ENCODE data around the gene TMEM258. TPM values are rescaled to one million over a fixed set of nuclear protein-coding genes. Genes with fewer than 3 reads are reported as not detected.

TMEM258 gene
- total RNA-seq, 1 donor from 2014 or later: 61.3 TPM

DNA sequence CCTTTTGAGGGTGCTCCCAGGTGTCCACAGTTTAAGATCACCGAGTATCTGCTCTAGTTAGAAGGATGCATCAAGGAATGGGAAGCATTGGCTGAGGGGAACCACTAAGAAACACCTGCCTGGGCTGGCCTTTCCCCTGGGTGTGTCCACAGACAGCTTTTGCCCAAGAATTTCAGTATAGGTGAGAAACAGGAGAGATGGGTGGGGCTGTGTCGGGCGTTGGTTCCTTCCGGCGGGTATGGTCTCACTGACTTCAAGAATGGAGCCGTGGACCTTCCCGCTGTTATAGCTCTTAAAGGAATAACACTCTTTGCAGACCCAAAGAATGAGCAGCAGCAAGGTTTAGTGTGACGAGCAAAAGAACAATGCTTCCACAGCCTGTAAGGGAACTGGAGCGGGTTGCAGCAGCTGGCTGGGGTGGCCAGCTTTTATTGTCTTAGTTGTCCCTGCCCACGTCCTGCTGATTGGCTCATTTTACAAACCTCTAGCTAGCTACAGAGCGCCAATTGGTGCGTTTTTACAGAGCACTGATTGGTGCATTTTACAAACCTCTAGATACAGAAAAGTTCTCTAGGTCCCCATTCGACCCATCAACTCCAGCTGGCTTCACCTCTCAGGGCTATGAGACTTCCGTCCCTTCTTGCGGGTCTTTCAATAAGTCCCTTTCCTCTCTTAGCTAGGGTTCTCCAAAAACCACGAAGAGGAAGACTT is 22.0 kb upstream of the TMEM258 start:
- TF ChIP-seq, protein P1, sequence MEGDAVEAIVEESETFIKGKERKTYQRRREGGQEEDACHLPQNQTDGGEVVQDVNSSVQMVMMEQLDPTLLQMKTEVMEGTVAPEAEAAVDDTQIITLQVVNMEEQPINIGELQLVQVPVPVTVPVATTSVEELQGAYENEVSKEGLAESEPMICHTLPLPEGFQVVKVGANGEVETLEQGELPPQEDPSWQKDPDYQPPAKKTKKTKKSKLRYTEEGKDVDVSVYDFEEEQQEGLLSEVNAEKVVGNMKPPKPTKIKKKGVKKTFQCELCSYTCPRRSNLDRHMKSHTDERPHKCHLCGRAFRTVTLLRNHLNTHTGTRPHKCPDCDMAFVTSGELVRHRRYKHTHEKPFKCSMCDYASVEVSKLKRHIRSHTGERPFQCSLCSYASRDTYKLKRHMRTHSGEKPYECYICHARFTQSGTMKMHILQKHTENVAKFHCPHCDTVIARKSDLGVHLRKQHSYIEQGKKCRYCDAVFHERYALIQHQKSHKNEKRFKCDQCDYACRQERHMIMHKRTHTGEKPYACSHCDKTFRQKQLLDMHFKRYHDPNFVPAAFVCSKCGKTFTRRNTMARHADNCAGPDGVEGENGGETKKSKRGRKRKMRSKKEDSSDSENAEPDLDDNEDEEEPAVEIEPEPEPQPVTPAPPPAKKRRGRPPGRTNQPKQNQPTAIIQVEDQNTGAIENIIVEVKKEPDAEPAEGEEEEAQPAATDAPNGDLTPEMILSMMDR (IDR thresholded peaks at IDR 0.05; ENCODE audit: insufficient read depth, low read length, severe bottlenecking): no peak
- DNase-seq (ENCODE audit: low read depth): peak; percentile 40
- H3K4me3 ChIP-seq (ENCODE audit: low read depth, low read length): peak overlapping the region; percentile 63
- no peaks in the 10 kb centered on the region for H3K27me3 ChIP-seq (ENCODE audit: control insufficient read depth, insufficient read depth, low read length)
- no peak for FAIRE-seq
- H3K36me3 ChIP-seq (ENCODE audit: control insufficient read depth, insufficient read depth, low read length): peaks cover 5% of the 10 kb centered on the region

DNA sequence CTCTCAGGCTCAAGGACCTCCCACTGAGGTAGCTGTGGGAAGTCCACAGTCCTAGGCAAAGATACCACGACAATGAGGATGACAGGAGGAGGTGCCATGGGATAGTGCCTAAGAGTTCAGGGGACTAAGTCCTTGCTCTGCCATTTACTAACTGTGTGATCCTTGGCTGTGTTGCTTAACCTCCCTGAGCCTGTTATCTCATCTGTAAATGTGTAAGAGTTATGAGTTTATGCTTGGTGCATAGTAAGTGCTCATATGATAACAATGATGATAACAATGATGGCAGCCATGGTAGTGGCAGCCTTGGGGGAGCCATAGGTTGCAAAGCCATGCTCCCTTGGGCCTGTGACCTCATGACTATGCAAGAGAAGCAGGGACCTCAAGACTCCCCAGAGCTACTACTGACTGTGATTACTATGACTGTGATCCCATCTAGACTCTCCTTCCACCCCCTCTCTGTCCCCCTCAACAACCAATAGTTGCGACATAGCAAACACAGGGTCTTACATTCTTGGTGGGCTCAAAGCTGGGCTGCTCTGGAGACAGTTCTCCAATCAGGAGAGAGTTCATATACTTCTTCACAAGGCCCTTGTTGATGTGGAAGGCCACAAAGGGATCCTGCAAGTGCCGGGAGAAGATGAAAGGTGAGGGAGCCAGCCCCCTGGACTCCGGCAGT is 20.5 kb upstream of the TMEM258 start:
- FAIRE-seq: no peak
- H3K4me3 ChIP-seq (ENCODE audit: low read depth, low read length): no peak overlapping the region

DNA sequence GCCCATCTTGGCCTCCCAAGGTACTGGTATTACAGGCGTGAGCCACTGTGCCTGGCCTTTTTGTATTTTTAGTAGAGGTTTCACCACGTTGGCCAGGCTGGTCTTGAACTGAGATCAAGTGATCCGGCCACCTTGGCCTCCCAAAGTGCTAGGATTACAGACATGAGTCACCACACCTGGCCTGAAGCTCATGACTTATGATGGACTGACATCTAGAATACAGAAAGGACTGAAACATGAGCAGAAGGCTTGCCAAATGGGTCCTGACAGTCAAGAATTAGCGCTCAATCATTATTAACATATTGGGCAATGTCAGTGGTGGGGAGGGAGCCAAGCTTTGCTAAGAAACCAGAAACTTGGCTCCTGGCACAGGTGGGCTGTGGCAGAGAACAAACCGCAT is 19.4 kb upstream of the TMEM258 start:
- H3K36me3 ChIP-seq (ENCODE audit: control insufficient read depth, insufficient read depth, low read length): peaks cover 5% of the 10 kb centered on the region
- FAIRE-seq: no peak
- no peaks in the 10 kb centered on the region for H3K27me3 ChIP-seq (ENCODE audit: control insufficient read depth, insufficient read depth, low read length)
- H3K4me3 ChIP-seq (ENCODE audit: low read depth, low read length): no peak overlapping the region
- TF ChIP-seq, protein P1 (IDR thresholded peaks at IDR 0.05; ENCODE audit: insufficient read depth, low read length, severe bottlenecking): no peak
- no peak for DNase-seq (ENCODE audit: low read depth)

More for the DNA sequence above, 20.5 kb upstream of the TMEM258 start:
- no peaks in the 10 kb centered on the region for H3K27me3 ChIP-seq (ENCODE audit: control insufficient read depth, insufficient read depth, low read length)
- TF ChIP-seq, protein P1 (IDR thresholded peaks at IDR 0.05; ENCODE audit: insufficient read depth, low read length, severe bottlenecking): no peak
- H3K36me3 ChIP-seq (ENCODE audit: control insufficient read depth, insufficient read depth, low read length): peaks cover 5% of the 10 kb centered on the region
- no peak for DNase-seq (ENCODE audit: low read depth)

DNA sequence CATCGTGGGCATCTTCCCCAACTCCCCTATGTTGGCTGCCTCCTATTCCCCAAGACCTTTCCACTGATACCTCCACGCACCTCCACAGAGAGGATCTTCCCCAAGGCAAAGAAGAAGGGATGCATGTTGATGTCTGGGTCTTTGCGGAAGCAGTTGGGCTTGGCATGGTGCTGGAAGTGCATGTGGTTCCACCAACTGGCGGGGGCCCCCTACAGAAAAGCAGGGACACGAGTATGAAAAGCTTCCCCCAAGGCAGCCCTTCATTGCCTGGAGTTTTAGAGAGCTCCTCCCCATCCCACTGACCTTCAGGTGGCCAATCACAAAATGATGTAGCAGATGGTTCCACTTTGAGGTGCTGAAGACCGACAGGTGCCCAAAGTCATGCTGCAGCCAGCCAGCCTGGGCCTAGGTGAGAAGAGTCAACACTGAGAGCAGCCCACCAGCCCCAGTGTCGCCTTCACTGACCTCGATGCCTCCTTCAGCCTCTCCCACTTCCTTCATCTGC is 18.3 kb upstream of the TMEM258 start:
- DNase-seq (ENCODE audit: low read depth) (no peak), FAIRE-seq (no peak)
- peaks cover 8% of the 10 kb centered on the region for H3K36me3 ChIP-seq (ENCODE audit: control insufficient read depth, insufficient read depth, low read length)
- TF ChIP-seq, protein P1 (IDR thresholded peaks at IDR 0.05; ENCODE audit: insufficient read depth, low read length, severe bottlenecking): no peak
- H3K4me3 ChIP-seq (ENCODE audit: low read depth, low read length): no peak overlapping the region
- H3K27me3 ChIP-seq (ENCODE audit: control insufficient read depth, insufficient read depth, low read length): no peaks in the 10 kb centered on the region

DNA sequence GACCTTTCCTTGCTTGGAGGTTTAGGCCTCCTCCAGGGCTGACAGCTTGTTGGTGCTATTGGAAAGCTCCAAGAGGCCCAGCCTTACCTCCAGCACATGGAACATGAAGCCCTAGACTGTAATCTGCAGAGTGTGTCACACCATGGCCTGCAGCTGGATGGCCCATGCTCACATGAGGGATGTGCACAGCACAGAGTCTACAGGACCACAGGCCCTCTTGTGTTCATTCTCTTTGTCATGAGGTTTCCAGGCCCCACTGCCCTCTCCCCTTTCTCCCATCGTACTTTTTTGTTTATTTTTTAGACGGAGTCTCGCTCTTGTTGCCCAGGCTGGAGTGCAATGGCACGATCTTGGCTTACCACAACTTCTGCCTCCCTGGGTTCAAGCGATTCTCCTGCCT is 14.4 kb upstream of the TMEM258 start:
- TF ChIP-seq, protein P1 (IDR thresholded peaks at IDR 0.05; ENCODE audit: insufficient read depth, low read length, severe bottlenecking): no peak
- peaks cover 24% of the 10 kb centered on the region for H3K36me3 ChIP-seq (ENCODE audit: control insufficient read depth, insufficient read depth, low read length)
- H3K27me3 ChIP-seq (ENCODE audit: control insufficient read depth, insufficient read depth, low read length): no peaks in the 10 kb centered on the region
- no peak overlapping the region for H3K4me3 ChIP-seq (ENCODE audit: low read depth, low read length)
- no peak for FAIRE-seq
- no peak for DNase-seq (ENCODE audit: low read depth)

Measured in bronchial epithelial cell (primary cell).